ENCODE measurements around the gene REXO4.

GRCh38 chr9:133361507-133362092 is 56.2 kb downstream of the REXO4 start:
- TF ChIP-seq MXI1 (IDR thresholded peaks at IDR 0.05; ENCODE audit: low read depth, low read length): no peak
- TF ChIP-seq XRCC4 (IDR thresholded peaks at IDR 0.05; ENCODE audit: extremely low read depth, insufficient read depth, insufficient read length): no peak
- no peak for TF ChIP-seq CHD2 (IDR thresholded peaks at IDR 0.05; ENCODE audit: low read depth, low read length)
